ENCODE measurements around the gene LCT.

Gene LCT

DNA sequence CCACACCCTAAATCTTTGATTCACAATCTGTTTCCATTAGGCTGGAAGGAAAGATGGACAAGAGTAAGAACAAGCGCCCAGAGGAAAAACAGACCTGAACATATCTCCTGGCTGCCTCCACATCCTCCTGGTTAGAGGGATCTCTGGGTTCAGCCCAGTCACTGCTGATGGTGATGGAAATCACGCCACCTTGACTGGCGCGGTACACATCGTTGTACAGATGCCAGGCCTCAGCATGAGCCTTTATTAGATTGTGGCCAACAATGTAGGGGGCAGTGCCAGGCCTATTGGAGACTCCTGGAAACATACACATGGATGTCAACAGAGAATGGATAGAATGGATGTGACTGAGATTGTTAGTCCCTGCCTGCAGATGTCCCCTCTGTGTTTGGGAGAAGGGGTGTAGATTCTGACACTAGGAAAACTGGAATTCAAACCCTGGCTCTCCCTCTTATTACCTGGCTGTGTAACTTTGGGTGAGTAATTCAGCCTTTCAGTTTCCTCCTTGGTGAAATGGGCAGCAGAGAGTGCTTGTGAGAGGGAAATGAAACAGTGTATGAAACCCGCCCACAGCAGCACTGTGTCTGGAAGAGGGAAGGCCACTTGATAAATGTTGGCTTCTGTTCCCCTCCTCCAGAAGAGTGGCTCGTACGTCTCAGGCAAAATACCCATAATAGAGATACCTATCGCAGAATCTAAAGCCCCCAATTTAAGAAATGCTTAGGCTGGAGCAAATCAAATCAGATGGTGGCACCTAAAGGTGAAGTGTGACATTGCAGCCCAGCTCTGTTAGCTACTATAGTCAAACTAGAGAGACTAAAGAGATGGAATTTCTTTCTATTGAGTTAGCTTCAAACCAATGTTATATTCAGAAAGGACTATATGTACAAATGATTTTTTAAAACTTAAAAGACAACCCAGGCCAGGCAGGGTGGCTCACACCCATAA, 36.2 kb downstream of the LCT start:
- TF ChIP-seq GABPA (IDR thresholded peaks at IDR 0.05; ENCODE audit: low read depth) = no peak
- TF ChIP-seq, protein P1, sequence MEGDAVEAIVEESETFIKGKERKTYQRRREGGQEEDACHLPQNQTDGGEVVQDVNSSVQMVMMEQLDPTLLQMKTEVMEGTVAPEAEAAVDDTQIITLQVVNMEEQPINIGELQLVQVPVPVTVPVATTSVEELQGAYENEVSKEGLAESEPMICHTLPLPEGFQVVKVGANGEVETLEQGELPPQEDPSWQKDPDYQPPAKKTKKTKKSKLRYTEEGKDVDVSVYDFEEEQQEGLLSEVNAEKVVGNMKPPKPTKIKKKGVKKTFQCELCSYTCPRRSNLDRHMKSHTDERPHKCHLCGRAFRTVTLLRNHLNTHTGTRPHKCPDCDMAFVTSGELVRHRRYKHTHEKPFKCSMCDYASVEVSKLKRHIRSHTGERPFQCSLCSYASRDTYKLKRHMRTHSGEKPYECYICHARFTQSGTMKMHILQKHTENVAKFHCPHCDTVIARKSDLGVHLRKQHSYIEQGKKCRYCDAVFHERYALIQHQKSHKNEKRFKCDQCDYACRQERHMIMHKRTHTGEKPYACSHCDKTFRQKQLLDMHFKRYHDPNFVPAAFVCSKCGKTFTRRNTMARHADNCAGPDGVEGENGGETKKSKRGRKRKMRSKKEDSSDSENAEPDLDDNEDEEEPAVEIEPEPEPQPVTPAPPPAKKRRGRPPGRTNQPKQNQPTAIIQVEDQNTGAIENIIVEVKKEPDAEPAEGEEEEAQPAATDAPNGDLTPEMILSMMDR (IDR thresholded peaks at IDR 0.05; ENCODE audit: insufficient read depth, low read length) = no peak
- no peak for TF ChIP-seq SPI1 (IDR thresholded peaks at IDR 0.05; ENCODE audit: borderline replicate concordance, low read depth)
- no peak for TF ChIP-seq POLR2AphosphoS5 (IDR thresholded peaks at IDR 0.05; ENCODE audit: low read depth)
- TF ChIP-seq, protein P2, sequence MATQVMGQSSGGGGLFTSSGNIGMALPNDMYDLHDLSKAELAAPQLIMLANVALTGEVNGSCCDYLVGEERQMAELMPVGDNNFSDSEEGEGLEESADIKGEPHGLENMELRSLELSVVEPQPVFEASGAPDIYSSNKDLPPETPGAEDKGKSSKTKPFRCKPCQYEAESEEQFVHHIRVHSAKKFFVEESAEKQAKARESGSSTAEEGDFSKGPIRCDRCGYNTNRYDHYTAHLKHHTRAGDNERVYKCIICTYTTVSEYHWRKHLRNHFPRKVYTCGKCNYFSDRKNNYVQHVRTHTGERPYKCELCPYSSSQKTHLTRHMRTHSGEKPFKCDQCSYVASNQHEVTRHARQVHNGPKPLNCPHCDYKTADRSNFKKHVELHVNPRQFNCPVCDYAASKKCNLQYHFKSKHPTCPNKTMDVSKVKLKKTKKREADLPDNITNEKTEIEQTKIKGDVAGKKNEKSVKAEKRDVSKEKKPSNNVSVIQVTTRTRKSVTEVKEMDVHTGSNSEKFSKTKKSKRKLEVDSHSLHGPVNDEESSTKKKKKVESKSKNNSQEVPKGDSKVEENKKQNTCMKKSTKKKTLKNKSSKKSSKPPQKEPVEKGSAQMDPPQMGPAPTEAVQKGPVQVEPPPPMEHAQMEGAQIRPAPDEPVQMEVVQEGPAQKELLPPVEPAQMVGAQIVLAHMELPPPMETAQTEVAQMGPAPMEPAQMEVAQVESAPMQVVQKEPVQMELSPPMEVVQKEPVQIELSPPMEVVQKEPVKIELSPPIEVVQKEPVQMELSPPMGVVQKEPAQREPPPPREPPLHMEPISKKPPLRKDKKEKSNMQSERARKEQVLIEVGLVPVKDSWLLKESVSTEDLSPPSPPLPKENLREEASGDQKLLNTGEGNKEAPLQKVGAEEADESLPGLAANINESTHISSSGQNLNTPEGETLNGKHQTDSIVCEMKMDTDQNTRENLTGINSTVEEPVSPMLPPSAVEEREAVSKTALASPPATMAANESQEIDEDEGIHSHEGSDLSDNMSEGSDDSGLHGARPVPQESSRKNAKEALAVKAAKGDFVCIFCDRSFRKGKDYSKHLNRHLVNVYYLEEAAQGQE (IDR thresholded peaks at IDR 0.05; ENCODE audit: insufficient replicate concordance, low read depth) = no peak
- Histone ChIP-seq H3K4me3 (replicated peaks; ENCODE audit: insufficient read depth, low read length) (no peak overlapping the region), H3K27me3 (ENCODE audit: insufficient read depth, poor library complexity, severe bottlenecking) (no peaks in the 10 kb centered on the region), H3K27ac (replicated peaks) (no peak overlapping the region)
- DNase-seq (ENCODE audit: low read depth in 1 of 2, low spot score in 1 of 2) = no peak

DNA sequence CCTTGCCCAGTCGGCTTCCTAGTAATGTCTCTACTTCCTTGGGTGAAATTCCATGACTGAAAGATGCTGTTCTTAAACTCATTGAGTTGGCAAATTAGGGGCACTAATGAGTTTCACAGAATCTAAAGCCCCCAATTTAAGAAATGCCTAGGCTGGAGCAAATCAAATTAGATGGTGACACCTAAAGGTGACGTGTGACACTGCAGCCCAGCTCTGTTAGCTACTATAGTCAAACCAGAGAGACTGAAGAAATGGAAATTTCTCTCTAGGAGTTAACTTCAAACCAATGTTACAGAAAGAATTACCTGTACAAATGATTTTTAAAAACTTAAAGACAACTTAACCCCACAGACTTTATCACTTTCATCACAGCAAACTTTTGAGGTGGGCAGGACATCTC, 37.2 kb downstream of the LCT start:
- no peak for TF ChIP-seq SPI1 (IDR thresholded peaks at IDR 0.05; ENCODE audit: borderline replicate concordance, low read depth)
- no peak for TF ChIP-seq POLR2AphosphoS5 (IDR thresholded peaks at IDR 0.05; ENCODE audit: low read depth)
- no peak for TF ChIP-seq GABPA (IDR thresholded peaks at IDR 0.05; ENCODE audit: low read depth)
- TF ChIP-seq, protein P1 (IDR thresholded peaks at IDR 0.05; ENCODE audit: insufficient read depth, low read length) = no peak
- TF ChIP-seq, protein P2 (IDR thresholded peaks at IDR 0.05; ENCODE audit: insufficient replicate concordance, low read depth) = no peak
- no peak for DNase-seq (ENCODE audit: low read depth in 1 of 2, low spot score in 1 of 2)

DNA sequence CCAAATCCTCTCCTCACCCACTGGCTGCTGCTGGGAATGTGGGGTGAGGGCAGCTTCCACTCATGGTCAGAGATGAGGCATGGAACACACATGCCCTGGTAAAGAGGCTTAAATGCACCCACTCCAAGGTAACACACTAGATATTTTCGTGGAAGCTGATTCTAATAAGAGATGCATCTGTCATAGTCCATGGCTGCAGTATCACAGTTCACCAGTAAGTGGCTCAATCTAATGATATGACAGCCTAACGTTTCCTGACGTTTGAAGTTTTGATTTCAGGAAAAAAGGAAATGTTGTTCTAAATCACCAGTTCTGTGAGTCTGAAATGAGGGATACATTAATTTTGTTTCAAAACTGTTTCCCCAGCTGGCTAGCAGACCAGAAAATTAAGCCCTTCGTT, 38.2 kb downstream of the LCT start:
- Histone ChIP-seq H3K27ac (replicated peaks) (no peak overlapping the region), H3K4me3 (replicated peaks; ENCODE audit: insufficient read depth, low read length) (no peak overlapping the region)
- TF ChIP-seq, protein P1 (IDR thresholded peaks at IDR 0.05; ENCODE audit: insufficient read depth, low read length) = peak; percentile 26
- no peak for TF ChIP-seq POLR2AphosphoS5 (IDR thresholded peaks at IDR 0.05; ENCODE audit: low read depth)

More for the DNA sequence above, 37.2 kb downstream of the LCT start:
- H3K4me3 ChIP-seq (replicated peaks; ENCODE audit: insufficient read depth, low read length) = no peak overlapping the region
- H3K27me3 ChIP-seq (ENCODE audit: insufficient read depth, poor library complexity, severe bottlenecking) = no peaks in the 10 kb centered on the region
- no peak overlapping the region for H3K27ac ChIP-seq (replicated peaks)

More for the DNA sequence above, 38.2 kb downstream of the LCT start:
- H3K27me3 ChIP-seq (ENCODE audit: insufficient read depth, poor library complexity, severe bottlenecking) = no peaks in the 10 kb centered on the region
- no peak for DNase-seq (ENCODE audit: low read depth in 1 of 2, low spot score in 1 of 2)
